AG09309 (cell line): ENCODE results near the gene THAP12.

Experiments used
- DNase-seq: peaks from one replicate; pipeline ENCODE4 v3.0.0-alpha.2; 2010; ENCODE audit warnings: low read depth
- H3K4me3 ChIP-seq: 2 replicates; pipeline ENCODE4 v1.5.1; 2011; ENCODE audit warnings: mild to moderate bottlenecking, low read depth, low read length, moderate library complexity; ENCODE audit not compliant: control insufficient read depth
- TF ChIP-seq, protein P1 (sequence below): IDR thresholded peaks from 2 replicates; pipeline ENCODE4 v1.5.1; 2011; ENCODE audit warnings: mild to moderate bottlenecking, low read depth, low read length, inconsistent platforms; ENCODE audit not compliant: insufficient read depth, control insufficient read depth; ENCODE audit errors: missing control alignments

Gene THAP12

GRCh38 chr11:76380159-76380976 is 564 bp downstream of the THAP12 start:
- TF ChIP-seq, protein P1, sequence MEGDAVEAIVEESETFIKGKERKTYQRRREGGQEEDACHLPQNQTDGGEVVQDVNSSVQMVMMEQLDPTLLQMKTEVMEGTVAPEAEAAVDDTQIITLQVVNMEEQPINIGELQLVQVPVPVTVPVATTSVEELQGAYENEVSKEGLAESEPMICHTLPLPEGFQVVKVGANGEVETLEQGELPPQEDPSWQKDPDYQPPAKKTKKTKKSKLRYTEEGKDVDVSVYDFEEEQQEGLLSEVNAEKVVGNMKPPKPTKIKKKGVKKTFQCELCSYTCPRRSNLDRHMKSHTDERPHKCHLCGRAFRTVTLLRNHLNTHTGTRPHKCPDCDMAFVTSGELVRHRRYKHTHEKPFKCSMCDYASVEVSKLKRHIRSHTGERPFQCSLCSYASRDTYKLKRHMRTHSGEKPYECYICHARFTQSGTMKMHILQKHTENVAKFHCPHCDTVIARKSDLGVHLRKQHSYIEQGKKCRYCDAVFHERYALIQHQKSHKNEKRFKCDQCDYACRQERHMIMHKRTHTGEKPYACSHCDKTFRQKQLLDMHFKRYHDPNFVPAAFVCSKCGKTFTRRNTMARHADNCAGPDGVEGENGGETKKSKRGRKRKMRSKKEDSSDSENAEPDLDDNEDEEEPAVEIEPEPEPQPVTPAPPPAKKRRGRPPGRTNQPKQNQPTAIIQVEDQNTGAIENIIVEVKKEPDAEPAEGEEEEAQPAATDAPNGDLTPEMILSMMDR, result no peak
- H3K4me3 ChIP-seq, result peak overlapping the region; percentile 91
- DNase-seq, result no peak

- TF ChIP-seq, protein P1, result no peak
- DNase-seq, result no peak
- H3K4me3 ChIP-seq, result peak overlapping the region; percentile 91
Observed at GRCh38 chr11:76379807-76380158, 1.1 kb downstream of the THAP12 start.

DNA sequence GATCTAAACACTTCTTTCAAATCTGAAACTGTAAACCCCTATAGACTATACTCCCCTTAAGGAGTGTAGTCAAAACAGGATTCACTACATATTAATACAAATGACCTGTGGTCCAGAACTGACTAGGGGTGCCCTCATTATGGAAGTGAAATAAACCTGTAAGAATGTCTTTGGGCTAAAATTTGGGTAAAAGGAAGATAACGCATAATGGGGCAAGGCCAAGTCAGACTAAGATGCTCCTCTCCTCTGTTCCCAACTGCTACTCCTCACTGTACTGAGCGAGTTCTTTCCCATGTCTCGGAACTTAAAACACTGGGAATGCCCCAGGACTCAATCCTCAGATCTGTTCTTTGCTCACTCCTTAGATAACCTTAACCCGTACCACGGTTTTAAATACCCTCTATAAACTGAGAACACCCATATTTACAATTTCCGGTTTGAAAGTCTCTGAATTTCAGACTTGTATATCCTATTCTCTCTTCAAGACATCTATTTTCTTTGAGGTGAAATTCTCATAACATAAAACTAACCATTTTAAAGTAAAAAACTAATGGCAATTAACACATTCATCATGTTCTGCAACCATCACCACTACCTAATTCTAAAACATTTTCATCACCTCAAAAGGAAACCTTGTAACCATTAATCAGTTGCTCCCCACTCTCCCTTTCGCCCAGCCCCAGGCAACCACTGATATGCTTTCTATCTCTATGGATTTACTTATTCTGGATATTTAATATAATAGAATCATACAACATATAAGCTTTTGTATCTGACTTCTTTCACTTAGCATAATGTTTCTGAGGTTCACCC is 4.0 kb downstream of the THAP12 start:
- TF ChIP-seq, protein P1, result no peak
- no peak overlapping the region for H3K4me3 ChIP-seq
- DNase-seq, result no peak

DNA sequence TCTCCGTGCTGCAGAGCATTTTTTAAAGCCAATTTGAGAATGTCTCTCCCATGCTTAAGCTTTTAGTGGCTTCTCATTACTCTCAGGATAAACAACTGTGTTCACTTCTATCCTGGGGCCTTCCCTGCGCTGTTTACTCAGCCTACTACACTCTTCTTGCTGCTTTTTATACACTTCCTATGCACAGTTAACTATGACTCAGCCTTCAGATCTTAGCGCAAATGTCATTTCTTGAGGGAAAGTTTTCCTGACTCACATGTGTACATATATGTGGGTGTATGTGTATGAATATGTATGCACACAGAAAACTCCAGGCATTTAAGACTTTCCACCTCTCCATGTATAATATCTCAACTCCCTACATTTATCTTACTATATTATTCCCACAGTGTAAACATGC is 9.8 kb downstream of the THAP12 start:
- peak; percentile 41 for DNase-seq
- TF ChIP-seq, protein P1, result no peak
- H3K4me3 ChIP-seq, result no peak overlapping the region

- TF ChIP-seq, protein P1, result no peak
- no peak for DNase-seq
- H3K4me3 ChIP-seq, result no peak overlapping the region
Observed at GRCh38 chr11:76369406-76369805, 11.5 kb downstream of the THAP12 start.

GRCh38 chr11:76368490-76368889 is 12.4 kb downstream of the THAP12 start:
- H3K4me3 ChIP-seq, result no peak overlapping the region
- TF ChIP-seq, protein P1, result no peak
- no peak for DNase-seq
